Stimulated activated CD8-positive, alpha-beta memory T cell treated with anti-CD3 and anti-CD28 coated beads, Interleukin-12 subunit alpha, Interleukin-12 subunit beta, amount 100 ng/mL, for 1 hour (primary cell): ENCODE data around the gene HOXD3.

Experiments
- DNase-seq: peaks from one replicate; pipeline ENCODE4 v3.0.0-alpha.2; 2020; ENCODE audit warnings: low read depth

Gene HOXD3

DNA sequence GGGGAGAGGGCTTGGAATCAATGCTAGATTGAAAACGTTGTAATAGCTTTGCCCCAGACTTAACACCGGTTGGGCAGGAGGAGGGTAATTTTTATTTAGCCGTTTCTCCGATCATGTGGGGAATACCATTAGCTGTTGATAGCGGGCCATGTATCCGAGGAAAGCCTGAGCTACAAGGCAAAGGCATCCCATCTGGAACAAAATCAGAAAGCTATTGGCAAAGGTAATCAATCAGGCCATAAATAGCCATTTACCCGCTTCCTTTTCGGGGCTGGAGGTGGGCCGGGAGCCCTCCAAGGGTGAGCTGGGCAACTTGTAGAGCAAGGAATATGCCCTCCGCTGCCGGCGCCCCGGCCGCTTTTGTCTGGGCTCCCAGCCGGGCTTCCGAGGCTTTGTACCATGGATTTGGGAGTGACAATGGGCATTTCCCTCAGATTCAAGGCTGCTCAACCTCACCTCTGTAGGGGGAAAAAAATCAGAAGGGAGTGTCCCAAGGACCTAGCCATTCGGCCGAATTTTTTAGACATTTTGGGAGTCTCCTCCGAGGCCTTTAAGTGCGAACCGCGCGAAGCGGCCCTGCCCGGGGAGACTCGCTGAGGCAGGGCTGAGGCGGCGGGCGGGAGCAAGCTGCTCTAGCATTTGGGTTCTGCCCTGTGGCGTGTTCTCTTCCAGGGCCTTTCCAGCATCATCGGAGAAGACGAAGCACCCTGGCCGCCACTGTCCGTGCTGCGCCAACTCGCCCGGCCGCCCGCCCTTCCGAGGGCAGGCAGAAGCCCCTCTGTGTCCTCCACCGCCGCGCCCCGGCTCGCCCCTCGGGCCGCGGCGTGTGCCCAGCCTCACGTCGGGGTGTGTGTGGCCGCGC is 35.7 kb upstream of the HOXD3 start:
- no peak for DNase-seq

DNA sequence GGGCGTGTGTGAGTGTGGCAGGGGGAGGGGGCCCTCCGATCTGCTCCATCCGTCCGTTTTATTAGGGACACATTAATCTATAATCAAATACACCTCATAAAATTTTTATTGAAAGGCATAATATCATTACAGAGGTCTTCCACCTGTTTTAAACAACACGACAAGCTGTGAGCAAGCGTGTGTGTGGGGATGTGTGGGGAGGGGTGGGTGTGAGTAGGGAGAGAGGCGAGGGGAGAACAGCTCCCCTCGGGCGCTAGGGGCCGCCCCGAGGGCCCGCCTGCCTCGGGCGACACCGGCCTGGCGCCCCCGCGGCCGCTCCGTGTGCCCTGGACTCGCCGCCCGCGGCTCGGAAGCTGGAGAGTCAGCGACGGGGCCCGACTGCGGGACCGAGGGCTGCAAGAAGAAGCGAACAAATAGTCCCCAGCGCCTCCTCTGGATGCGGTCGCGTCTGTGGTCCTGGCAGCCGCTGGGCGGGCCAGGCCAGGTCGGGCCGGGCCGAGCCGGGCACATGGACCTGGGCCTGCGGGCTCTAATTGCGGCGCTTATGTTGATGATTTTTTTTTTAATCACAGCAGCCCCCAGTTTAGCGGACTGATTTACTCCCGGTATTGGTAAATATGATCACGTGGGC is 34.9 kb upstream of the HOXD3 start:
- no peak for DNase-seq

DNA sequence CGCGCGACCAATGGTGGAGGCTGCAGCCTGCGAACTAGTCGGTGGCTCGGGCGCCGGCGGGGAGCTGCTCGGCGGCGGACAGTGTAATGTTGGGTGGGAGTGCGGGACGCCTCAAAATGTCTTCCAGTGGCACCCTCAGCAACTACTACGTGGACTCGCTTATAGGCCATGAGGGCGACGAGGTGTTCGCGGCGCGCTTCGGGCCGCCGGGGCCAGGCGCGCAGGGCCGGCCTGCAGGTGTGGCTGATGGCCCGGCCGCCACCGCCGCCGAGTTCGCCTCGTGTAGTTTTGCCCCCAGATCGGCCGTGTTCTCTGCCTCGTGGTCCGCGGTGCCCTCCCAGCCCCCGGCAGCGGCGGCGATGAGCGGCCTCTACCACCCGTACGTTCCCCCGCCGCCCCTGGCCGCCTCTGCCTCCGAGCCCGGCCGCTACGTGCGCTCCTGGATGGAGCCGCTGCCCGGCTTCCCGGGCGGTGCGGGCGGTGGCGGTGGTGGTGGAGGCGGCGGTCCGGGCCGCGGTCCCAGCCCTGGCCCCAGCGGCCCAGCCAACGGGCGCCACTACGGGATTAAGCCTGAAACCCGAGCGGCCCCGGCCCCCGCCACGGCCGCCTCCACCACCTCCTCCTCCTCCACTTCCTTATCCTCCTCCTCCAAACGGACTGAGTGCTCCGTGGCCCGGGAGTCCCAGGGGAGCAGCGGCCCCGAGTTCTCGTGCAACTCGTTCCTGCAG is 34.3 kb upstream of the HOXD3 start, which contains the start of gene HOXD9:
TSS of gene HOXD9 (plus strand) at position 37 of the 728 bp plus-strand sequence. CDS start at position 87, 50 bp downstream.
- no peak for DNase-seq

DNA sequence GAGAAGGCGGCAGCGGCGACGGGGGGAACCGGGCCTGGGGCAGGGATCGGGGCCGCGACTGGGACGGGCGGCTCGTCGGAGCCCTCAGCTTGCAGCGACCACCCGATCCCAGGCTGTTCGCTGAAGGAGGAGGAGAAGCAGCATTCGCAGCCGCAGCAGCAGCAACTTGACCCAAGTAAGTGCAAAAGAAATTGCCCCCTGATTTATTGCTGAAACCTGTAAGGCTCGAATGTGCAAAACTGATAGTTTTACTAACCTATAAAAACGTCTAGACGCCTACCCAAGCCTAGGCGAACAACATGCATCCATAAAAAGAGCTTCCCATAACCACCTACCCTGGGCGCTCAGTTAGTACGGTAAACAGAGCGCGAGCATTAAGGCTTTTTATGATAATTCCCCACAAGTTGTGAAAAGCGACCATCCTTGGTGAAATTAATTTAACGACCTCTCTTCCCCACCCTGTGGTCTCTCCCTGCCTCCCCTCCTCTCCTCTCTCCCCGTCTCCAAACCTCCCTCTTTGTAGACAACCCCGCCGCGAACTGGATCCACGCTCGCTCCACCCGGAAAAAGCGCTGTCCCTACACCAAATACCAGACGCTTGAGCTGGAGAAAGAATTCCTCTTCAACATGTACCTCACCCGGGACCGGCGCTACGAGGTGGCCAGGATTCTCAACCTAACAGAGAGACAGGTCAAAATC is 33.5 kb upstream of the HOXD3 start:
- no peak for DNase-seq

DNA sequence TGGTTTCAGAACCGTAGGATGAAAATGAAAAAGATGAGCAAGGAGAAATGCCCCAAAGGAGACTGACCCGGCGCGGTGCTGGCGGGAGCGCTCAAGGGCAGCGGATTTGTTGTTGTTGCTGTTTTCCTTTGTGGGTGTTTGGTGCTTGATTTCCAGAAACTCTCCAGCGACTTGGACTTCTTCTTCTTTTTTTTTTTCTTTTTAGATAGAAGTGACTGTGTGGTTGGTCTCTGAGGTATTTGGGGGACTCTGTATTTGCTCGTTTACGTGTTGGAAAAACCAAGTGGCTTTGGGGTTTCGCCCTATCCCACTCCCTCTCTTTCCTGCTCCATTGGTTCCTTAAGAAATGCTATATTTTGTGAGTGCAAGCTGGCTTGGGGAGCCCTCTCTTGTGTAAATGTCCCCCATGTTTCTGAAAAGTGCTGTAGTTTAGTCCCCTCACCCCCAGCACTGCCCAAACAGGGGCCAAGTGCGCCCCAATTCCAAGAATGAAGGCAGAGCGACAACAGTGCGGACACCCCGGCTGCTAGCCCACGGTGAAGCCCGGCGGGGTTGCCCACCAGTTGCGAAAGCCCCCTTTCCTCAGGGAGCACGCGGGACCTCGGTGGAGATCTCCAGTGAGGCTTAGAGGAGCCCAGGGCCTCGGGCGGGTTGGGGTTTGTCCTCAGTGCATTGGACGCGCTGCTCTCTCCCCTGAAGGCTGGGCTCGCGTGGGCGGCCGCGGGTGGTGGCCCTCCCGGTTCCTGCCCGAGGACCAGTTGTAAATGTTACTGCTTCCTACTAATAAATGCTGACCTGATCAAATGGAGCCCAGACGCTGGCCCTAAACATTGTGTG is 32.8 kb upstream of the HOXD3 start:
- DNase-seq = no peak

GRCh38 chr2:176124947-176125771 is 31.9 kb upstream of the HOXD3 start:
- DNase-seq = no peak

GRCh38 chr2:176125772-176126054 is 31.4 kb upstream of the HOXD3 start:
- DNase-seq = no peak

- peak; percentile 67 for DNase-seq
Observed at GRCh38 chr2:176126929-176127773, 30.0 kb upstream of the HOXD3 start.

DNA sequence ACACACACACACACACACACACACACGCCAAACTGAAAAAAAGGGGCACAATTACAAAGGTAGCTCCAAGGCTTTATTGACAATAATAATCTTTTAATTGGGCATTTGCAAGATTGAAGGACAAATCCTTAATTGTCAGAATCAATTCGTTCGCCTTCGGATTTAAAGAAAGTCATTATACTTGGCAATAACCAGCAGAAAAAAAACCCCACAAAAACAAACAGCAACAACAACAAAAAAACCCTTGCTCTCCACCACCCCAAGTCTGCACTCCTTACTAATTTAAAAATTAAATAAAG is 29.4 kb upstream of the HOXD3 start:
- no peak for DNase-seq

DNA sequence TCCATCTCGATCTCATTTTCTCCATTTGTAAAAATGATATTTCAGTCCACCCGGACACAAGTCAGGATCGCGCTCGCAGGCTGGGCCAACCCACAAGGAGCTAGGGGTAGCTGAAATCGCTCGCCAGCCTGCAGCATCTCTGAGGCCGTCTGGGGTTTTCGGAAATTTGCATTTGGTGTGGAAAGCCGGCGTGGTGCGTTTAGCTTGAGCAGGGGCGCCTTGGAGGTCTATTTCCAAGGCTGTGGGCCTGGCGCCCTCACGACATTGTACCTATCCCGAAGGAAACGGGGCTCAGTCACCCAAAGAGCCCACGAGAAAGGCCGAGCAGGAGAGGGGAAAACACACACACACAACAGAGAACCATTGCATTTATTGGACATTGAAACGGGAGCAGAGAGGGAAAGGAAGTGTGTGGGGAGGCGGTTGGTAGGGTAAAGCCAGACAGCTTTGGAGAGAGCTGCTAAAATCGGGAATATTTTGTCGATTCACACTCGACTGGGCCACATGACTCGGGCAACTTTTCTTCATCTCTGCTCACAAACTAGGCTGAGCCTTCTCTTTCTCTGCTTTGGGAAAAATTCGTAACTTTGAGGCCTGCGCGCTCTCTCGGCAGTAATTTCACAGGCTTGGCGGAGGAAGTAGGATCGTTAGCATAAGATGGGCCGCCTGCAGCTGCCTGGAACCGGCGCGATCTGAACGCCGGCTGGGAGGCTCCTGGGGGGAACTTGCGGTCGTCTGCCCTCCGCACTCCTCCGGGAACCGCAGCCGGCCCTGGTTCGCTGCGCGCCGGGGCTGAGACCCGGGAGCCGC is 28.7 kb upstream of the HOXD3 start:
- DNase-seq = no peak

DNA sequence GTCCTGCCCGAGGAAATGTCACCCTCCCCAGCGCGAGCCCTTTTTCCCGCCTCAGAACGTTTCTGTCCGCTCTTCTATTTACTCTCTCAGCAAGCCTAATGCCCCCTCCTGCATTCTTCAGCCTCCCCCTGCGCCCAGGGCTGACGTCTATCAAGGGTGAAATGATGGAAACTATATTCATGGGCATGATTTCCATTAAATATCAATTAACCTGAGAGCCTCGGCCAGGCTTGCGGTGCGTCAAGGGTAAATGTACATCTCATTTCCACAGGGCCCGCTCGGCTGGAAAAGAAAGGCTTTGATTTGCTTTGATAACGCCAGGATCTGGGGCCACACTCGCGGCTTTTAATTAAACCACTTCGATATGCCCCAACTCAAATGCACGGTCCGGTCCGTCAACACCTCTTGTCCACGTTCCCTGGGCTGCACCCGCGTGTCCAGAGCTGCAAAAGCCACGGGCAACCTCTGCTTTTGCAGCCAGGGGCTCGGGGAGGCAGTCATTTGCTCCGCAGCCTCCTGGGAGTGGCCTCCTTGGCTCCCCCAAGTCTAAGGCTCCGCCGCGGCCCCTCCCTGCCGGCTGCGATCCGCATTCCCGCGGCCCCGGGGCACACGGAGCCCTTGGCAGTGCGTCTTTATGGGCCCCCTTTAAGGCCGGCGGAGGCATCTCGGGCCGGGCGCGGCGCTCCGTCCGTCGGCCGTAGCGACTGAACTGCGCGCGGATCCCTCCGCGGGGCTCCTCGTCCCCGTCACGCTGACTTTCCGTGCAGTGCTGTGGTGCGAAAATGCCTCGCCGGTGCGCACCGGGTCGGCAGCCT is 27.9 kb upstream of the HOXD3 start, which contains the start of gene HOXD8:
TSS of gene HOXD8 (plus strand) at position 724 of the 815 bp plus-strand sequence. CDS start 662 bp downstream, outside the sequence.
- no peak for DNase-seq

DNA sequence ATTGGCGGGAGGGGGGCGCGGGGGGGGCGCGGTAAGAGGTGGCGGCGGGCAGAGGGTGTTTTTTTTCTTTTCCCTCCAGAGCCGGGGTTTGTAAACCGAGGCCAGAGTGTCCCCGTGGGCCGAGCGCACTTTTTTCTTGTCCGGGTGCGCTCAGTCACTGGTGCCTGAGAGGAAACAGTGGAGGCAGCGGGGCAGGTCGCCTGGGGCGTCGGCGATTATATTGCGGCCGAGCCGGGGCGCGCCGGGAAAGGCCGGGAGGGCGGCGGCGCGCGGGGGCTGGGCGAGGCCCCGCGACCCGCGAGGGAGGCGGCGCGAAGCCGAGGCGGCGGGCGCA is 27.3 kb upstream of the HOXD3 start:
- no peak for DNase-seq

DNA sequence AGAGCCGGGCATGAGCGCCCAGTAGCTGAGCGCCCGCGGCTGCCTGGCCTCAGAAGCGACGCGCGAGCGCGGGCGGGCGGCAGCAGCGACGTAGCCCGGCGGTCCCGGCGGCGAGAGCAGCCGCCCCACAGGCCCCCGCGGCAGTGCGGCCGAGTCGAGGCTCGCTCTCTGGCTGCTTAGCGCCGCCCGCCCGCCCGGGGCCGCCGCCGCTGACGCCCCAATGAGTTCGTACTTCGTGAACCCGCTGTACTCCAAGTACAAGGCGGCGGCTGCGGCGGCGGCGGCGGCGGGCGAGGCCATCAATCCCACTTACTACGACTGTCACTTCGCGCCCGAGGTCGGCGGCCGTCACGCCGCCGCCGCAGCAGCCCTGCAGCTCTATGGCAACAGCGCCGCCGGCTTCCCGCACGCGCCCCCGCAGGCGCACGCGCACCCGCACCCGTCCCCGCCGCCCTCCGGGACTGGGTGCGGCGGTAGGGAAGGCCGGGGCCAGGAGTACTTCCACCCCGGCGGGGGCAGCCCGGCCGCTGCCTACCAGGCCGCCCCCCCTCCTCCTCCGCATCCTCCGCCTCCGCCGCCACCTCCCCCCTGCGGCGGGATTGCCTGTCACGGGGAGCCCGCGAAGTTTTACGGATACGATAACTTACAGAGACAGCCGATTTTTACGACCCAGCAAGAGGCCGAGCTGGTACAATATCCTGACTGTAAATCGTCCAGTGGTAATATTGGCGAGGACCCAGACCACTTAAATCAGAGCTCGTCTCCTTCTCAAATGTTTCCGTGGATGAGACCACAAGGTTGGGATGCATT is 26.8 kb upstream of the HOXD3 start:
- no peak for DNase-seq

DNA sequence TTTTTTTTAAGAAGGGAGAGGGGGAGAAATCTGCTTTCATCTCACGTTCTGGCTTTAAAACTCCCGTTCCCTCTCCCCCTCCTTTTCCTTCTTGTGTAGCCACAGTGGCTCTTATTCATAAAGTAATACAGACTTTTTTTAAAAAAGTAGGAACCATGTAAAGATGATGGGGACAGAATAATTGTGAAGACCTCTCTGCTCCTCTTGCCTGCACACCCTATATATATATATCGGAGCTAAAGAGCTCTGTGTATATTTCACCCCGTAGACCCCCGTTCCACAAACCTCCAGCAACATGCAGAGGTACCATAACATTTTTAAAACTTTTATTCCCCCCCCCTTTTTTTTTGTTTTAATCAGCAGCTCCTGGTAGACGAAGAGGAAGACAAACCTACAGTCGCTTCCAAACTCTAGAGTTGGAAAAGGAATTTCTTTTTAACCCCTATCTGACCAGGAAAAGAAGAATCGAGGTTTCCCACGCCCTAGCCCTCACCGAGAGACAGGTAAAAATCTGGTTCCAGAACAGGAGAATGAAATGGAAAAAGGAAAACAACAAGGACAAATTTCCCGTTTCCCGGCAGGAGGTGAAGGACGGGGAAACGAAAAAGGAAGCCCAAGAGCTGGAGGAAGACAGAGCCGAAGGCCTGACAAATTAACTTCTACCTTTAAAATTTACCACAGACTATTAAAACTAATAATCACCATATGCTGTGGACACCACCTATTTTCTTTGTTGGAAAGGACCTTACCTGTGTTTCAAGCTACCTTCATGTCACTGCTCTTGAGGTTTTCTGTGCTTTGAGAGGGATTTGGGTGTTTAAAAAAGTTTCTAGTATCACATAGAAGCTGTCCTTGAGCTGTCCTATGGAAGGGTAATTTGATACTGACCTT is 25.9 kb upstream of the HOXD3 start:
- DNase-seq = no peak

DNA sequence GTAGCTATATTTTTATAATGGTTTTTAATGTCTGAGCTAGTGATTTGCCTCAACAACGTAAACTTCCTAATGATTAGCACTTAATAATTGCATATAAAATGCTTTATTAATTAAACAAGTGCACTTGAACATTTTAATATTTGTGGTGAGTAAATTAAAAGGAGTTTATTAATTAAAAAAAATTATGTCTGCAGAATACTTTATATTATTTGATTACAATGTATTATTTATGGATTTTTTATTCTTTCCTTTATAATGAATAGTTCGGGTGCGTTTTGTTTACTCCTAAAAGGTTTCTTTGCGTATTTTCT is 25.3 kb upstream of the HOXD3 start:
- DNase-seq = no peak
